MM.1S (cell line): ENCODE results near the gene THRB.

Experiments
- DNase-seq: peaks from one replicate; pipeline ENCODE4 v3.0.0-alpha.2; 2015
- H2AFZ ChIP-seq: fragments of 300-600 bp; sonication (generic); 2 replicates; pipeline ENCODE4 v1.6.0; 2016; ENCODE audit warnings: antibody characterized with exemption, low read length
- H3F3A ChIP-seq: fragments of 300-600 bp; sonication (generic); 2 replicates; pipeline ENCODE4 v1.6.1; 2016; ENCODE audit warnings: mild to moderate bottlenecking, antibody characterized with exemption, low read length, moderate library complexity, mixed read lengths; ENCODE audit not compliant: insufficient read depth
- H3K27ac ChIP-seq: fragments of 300-600 bp; sonication (generic); 2 replicates; pipeline ENCODE4 v1.5.1; 2016; ENCODE audit warnings: mild to moderate bottlenecking, low read length
- H3K27me3 ChIP-seq: fragments of 300-600 bp; sonication (generic); replicated peaks from 2 replicates; pipeline ENCODE4 v1.6.0; 2016; ENCODE audit warnings: low read length; ENCODE audit not compliant: insufficient read depth
- H3K36me3 ChIP-seq: fragments of 300-600 bp; sonication (generic); replicated peaks from 2 replicates; pipeline ENCODE4 v1.6.1; 2016; ENCODE audit warnings: mild to moderate bottlenecking, low read length, mixed read lengths; ENCODE audit not compliant: insufficient read depth
- H3K4me1 ChIP-seq: fragments of 300-600 bp; sonication (generic); 2 replicates; pipeline ENCODE4 v1.6.1; 2016; ENCODE audit warnings: low read length, mixed read lengths
- H3K4me2 ChIP-seq: fragments of 300-600 bp; sonication (generic); 2 replicates; pipeline ENCODE4 v1.6.0; 2016; ENCODE audit warnings: low read depth, low read length
- H3K4me3 ChIP-seq: fragments of 300-600 bp; sonication (generic); 2 replicates; pipeline ENCODE4 v1.5.1; 2016; ENCODE audit warnings: low read length, mixed read lengths
- H3K79me2 ChIP-seq: fragments of 300-600 bp; sonication (generic); 2 replicates; pipeline ENCODE4 v1.6.1; 2016; ENCODE audit warnings: mixed run types, low read length, mixed read lengths
- H3K9ac ChIP-seq: fragments of 300-600 bp; sonication (generic); 2 replicates; pipeline ENCODE4 v1.6.1; 2016; ENCODE audit warnings: low read length, mixed read lengths
- H3K9me2 ChIP-seq: fragments of 300-600 bp; sonication (generic); replicated peaks from 2 replicates; pipeline ENCODE4 v1.6.1; 2016; ENCODE audit warnings: mild to moderate bottlenecking, low read length, mixed read lengths; ENCODE audit not compliant: insufficient read depth
- H3K9me3 ChIP-seq: fragments of 300-600 bp; sonication (generic); replicated peaks from 2 replicates; pipeline ENCODE4 v1.6.1; 2016; ENCODE audit warnings: mild to moderate bottlenecking, low read length, mixed read lengths; ENCODE audit not compliant: insufficient read depth
- H4K20me1 ChIP-seq: fragments of 300-600 bp; sonication (generic); 2 replicates; pipeline ENCODE4 v1.6.1; 2016; ENCODE audit warnings: mild to moderate bottlenecking, low read length, moderate library complexity, mixed read lengths; ENCODE audit not compliant: insufficient read depth
- CTCF ChIP-seq: fragments of 300-600 bp; sonication (generic); IDR thresholded peaks from 2 replicates; pipeline ENCODE4 v1.5.1; 2016; ENCODE audit warnings: antibody characterized with exemption, low read length, mixed read lengths
- EZH2 ChIP-seq: fragments of 300-600 bp; sonication (generic); optimal IDR thresholded peaks from 2 replicates; pipeline ENCODE3; 2017; ENCODE audit warnings: low read depth, mild to moderate bottlenecking, antibody characterized with exemption, low read length, mixed read lengths
- EZH2phosphoT487 ChIP-seq: fragments of 300-600 bp; sonication (generic); IDR thresholded peaks from 2 replicates; pipeline ENCODE4 v1.6.1; 2018; ENCODE audit warnings: antibody characterized with exemption, low read length

THRB gene

DNA sequence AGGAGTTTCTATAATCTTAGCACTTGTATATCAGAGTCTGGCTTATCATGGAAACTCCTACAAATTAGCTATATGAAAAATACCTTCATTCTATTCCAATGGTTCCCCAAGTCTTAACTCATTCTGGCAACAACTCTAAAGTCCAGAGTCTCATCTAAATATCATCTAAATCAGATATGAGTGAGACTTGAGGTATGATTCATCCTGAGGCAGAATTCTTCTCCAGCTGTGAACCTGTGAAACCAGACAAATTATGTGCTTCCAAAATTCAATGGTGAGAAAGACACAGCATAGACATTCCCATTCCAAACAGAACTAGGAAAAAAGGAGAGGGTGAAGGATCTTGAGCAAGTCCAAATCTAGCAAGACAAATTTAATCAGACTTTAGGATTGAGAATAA is 138.8 kb downstream of the THRB start:
- H3K27me3 ChIP-seq = no peaks in the 10 kb centered on the region
- DNase-seq = no peak
- H4K20me1 ChIP-seq = no peaks in the 10 kb centered on the region
- no peak overlapping the region for H3K9ac ChIP-seq
- H3K9me2 ChIP-seq = no peaks in the 10 kb centered on the region
- no peaks in the 10 kb centered on the region for H3K36me3 ChIP-seq
- no peak overlapping the region for H3K4me3 ChIP-seq
- no peaks in the 10 kb centered on the region for H3K9me3 ChIP-seq
- no peaks in the 10 kb centered on the region for H3K4me1 ChIP-seq
- no peaks in the 10 kb centered on the region for H3F3A ChIP-seq
- TF ChIP-seq EZH2phosphoT487 (no peak), CTCF (no peak), EZH2 (no peak)
- H3K4me2 ChIP-seq = no peak overlapping the region
- H3K27ac ChIP-seq = no peak overlapping the region
- H2AFZ ChIP-seq = no peak overlapping the region
- no peaks in the 10 kb centered on the region for H3K79me2 ChIP-seq

DNA sequence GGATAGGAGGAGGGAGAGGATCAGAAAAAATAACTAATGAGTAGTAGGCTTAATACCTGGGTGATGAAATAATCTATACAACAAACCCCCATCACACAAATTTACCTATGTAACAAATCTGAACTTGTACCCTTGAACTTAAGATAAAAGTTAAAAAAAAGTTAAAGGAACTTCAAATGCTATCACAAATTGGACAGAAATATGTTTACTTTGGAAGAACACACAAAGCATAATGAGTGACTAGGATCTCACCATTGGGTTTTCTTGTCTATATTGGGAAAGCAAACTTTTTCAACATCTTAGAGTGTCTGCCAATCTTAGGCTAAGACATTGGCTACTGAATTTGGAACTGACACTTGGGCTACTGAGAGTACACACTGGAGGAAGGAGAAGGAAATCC is 140.4 kb downstream of the THRB start:
- no peaks in the 10 kb centered on the region for H3K79me2 ChIP-seq
- TF ChIP-seq EZH2phosphoT487 = no peak
- no peak for TF ChIP-seq EZH2
- no peak for TF ChIP-seq CTCF

GRCh38 chr3:24352893-24353553 is 141.6 kb downstream of the THRB start:
- H3K4me1 ChIP-seq = no peaks in the 10 kb centered on the region
- H3K36me3 ChIP-seq = no peaks in the 10 kb centered on the region
- no peaks in the 10 kb centered on the region for H3K79me2 ChIP-seq
- no peaks in the 10 kb centered on the region for H4K20me1 ChIP-seq
- DNase-seq = no peak
- H2AFZ ChIP-seq = no peak overlapping the region
- H3F3A ChIP-seq = no peaks in the 10 kb centered on the region
- no peaks in the 10 kb centered on the region for H3K27me3 ChIP-seq
- no peaks in the 10 kb centered on the region for H3K9me3 ChIP-seq
- no peak overlapping the region for H3K27ac ChIP-seq
- no peak overlapping the region for H3K4me3 ChIP-seq
- TF ChIP-seq EZH2phosphoT487 (no peak), CTCF (no peak), EZH2 (no peak)
- H3K9ac ChIP-seq = no peak overlapping the region
- no peaks in the 10 kb centered on the region for H3K9me2 ChIP-seq
- H3K4me2 ChIP-seq = no peak overlapping the region

More for the DNA sequence above, 140.4 kb downstream of the THRB start:
- Histone ChIP-seq H4K20me1 (no peaks in the 10 kb centered on the region), H3F3A (no peaks in the 10 kb centered on the region), H3K9ac (no peak overlapping the region), H3K4me3 (no peak overlapping the region), H3K4me1 (no peaks in the 10 kb centered on the region), H3K9me2 (no peaks in the 10 kb centered on the region), H3K4me2 (no peak overlapping the region), H3K27me3 (no peaks in the 10 kb centered on the region), H3K27ac (no peak overlapping the region), H3K9me3 (no peaks in the 10 kb centered on the region), H3K36me3 (no peaks in the 10 kb centered on the region), H2AFZ (no peak overlapping the region)
- no peak for DNase-seq
